Uterus (tissue), 4 donors: ENCODE measurements around the gene CDKN2B-AS1. TPM values are rescaled to one million over a fixed set of nuclear protein-coding genes. Genes with fewer than 3 reads are reported as not detected.

ENCODE experiments used
- DNase-seq, 2 donors: peaks; one replicate each; pipeline ENCODE4 v3.0.0-alpha.2; 2019 to 2020
- H3K27ac ChIP-seq, 2 donors: fragments of 200-600 bp; sonication (generic); 1 replicate in 1 of 2; 2 replicates in 1 of 2; pipeline ENCODE4 v1.5.1; 2016 to 2018
- H3K27me3 ChIP-seq, 2 donors: fragments of 200-600 bp; sonication (generic); one replicate each; pipeline ENCODE4 v1.5.1; 2018 to 2019; ENCODE audit warnings: control low read depth in 1 of 2
- H3K36me3 ChIP-seq, 2 donors: fragments of 200-600 bp; sonication (generic); one replicate each; pipeline ENCODE4 v1.5.1; 2019; ENCODE audit warnings: control low read depth in 1 of 2
- H3K4me1 ChIP-seq, 2 donors: fragments of 200-600 bp; sonication (generic); one replicate each; pipeline ENCODE4 v1.5.1; 2018 to 2019; ENCODE audit warnings: control low read depth in 1 of 2
- H3K4me3 ChIP-seq, 2 donors: fragments of 200-600 bp; sonication (generic); 1 replicate in 1 of 2; 2 replicates in 1 of 2; pipeline ENCODE4 v1.5.1; 2018 to 2019; ENCODE audit warnings: mild to moderate bottlenecking in 1 of 2
- H3K9me3 ChIP-seq, 2 donors: fragments of 200-600 bp; sonication (generic); one replicate each; pipeline ENCODE4 v1.5.1; 2019; ENCODE audit warnings: control low read depth in 1 of 2
- CTCF ChIP-seq, 4 experiments: fragments of 200-600 bp in 2 of 4; fragments of 450-650 bp in 2 of 4; sonication (generic) in 2 of 4; IDR thresholded peaks; one replicate each; pipeline ENCODE4 v1.5.1; 2016 to 2019; ENCODE audit warnings: antibody characterized with exemption in 4 of 4, mild to moderate bottlenecking in 2 of 4, moderate library complexity in 1 of 4
- POLR2A ChIP-seq, 2 donors: fragments of 450-650 bp; IDR thresholded peaks; one replicate each; pipeline ENCODE4 v1.6.1; 2016; ENCODE audit warnings: antibody characterized with exemption in 2 of 2, mild to moderate bottlenecking in 1 of 2, moderate library complexity in 1 of 2
- intact Hi-C: fragments of 100-400 bp; cut with DNase I; formaldehyde crosslinking; loops from one replicate; pipeline ENCODE4 v1.15.1; 2023; ENCODE audit warnings: low total_unique reads
- total RNA-seq, 4 donors: library from RNA; depleted of rRNA in 3 of 4; stranded (reverse); fragments of >200 nt in 3 of 4; gene quantifications; one replicate each; pipeline versions ENCODE4 v1.1.0 to v1.2.4, GENCODE V29; 2014 to 2023
- donor health status: DM: yes; HTN: yes; CAD: no.

CDKN2B-AS1 gene
- total RNA-seq, 4 donors from 2014 or later = 0.29 to 1.8 (median 0.35) TPM; not detected in 1

- Histone ChIP-seq H3K4me1 (peaks cover 0 to 4% of the 10 kb centered on the region in 2 donors), H3K27me3 (peaks cover 24 to 99% of the 10 kb centered on the region in 2 donors)
- intact Hi-C loops = no loop called here
These were observed 26.1 kb upstream of the CDKN2B-AS1 start for GRCh38 chr9:21968331-21969010.

GRCh38 chr9:21969011-21969940, 25.3 kb upstream of the CDKN2B-AS1 start:
- Histone ChIP-seq H3K4me1 (peaks cover 0 to 7% of the 10 kb centered on the region in 2 donors), H3K9me3 (peaks cover 0 to 3% of the 10 kb centered on the region in 2 donors), H3K4me3 (no peak overlapping the region), H3K27me3 (peaks cover 31 to 100% of the 10 kb centered on the region in 2 donors), H3K36me3 (no peaks in the 10 kb centered on the region), H3K27ac (no peak overlapping the region)
- no peak for DNase-seq
- intact Hi-C loops = no loop called here
- TF ChIP-seq CTCF (IDR thresholded peaks at IDR 0.05) (no peak), POLR2A (IDR thresholded peaks at IDR 0.05) (no peak)

More at GRCh38 chr9:21968331-21969010, 26.1 kb upstream of the CDKN2B-AS1 start:
- Histone ChIP-seq H3K9me3 (peaks cover 0 to 3% of the 10 kb centered on the region in 2 donors), H3K36me3 (no peaks in the 10 kb centered on the region), H3K27ac (no peak overlapping the region), H3K4me3 (no peak overlapping the region)
- DNase-seq = no peak
- no peak for TF ChIP-seq CTCF (IDR thresholded peaks at IDR 0.05)
- TF ChIP-seq POLR2A (IDR thresholded peaks at IDR 0.05) = no peak

GRCh38 chr9:21969951-21970799, 24.4 kb upstream of the CDKN2B-AS1 start:
- intact Hi-C loops = no loop called here
- Histone ChIP-seq H3K36me3 (no peaks in the 10 kb centered on the region), H3K9me3 (peaks cover 0 to 3% of the 10 kb centered on the region in 2 donors), H3K27me3 (peaks cover 33 to 100% of the 10 kb centered on the region in 2 donors), H3K4me3 (no peak overlapping the region), H3K27ac (no peak overlapping the region), H3K4me1 (peaks cover 0 to 13% of the 10 kb centered on the region in 2 donors)
- no peak for DNase-seq
- TF ChIP-seq POLR2A (IDR thresholded peaks at IDR 0.05) = no peak
- TF ChIP-seq CTCF (IDR thresholded peaks at IDR 0.05) = no peak

GRCh38 chr9:21970800-21971640, 23.6 kb upstream of the CDKN2B-AS1 start:
- H3K36me3 ChIP-seq = no peaks in the 10 kb centered on the region
- no peak overlapping the region for H3K27ac ChIP-seq
- H3K9me3 ChIP-seq = peaks cover 0 to 3% of the 10 kb centered on the region in 2 donors
- TF ChIP-seq POLR2A (IDR thresholded peaks at IDR 0.05) (no peak), CTCF (IDR thresholded peaks at IDR 0.05) (no peak)
- no peak for DNase-seq
- H3K4me3 ChIP-seq = no peak overlapping the region
- peaks cover 0 to 12% of the 10 kb centered on the region in 2 donors for H3K4me1 ChIP-seq
- peaks cover 31 to 99% of the 10 kb centered on the region in 2 donors for H3K27me3 ChIP-seq
- intact Hi-C loops = no loop called here
